ENCODE measurements around the gene ARPP19. TPM values are rescaled to one million over a fixed set of nuclear protein-coding genes. Genes with fewer than 3 reads are reported as not detected.
A peak's percentile ranks its signal among the peaks of the same experiment; 100 is the strongest.
"Not testable (repeated sequence)": the region's sequence is repeated elsewhere in the genome, so short reads cannot be mapped to it uniquely, and the experiment has no call there.

The ARPP19 gene
- total RNA-seq, 1 donor = 133 TPM

DNA sequence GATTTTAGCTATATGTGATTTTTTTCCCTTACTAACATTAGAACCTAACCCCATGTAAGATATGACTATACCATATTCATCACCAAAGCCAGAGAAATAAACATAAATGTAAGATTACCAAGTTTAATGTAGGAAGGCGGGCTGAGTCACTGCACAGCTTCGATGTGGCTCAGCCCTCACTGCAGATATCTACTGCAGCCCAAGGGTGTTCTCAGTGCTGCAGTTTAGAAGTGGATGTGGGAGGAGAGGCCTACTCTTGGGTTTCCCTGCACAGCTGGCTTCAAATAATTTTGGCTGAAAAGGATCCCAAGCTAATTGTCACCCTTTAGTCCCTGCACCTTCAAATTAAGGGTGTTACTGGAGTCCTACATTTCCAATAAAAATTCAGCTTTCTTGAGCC, 9.3 kb downstream of the ARPP19 start:
- no peak overlapping the region for H3K4me3 ChIP-seq (ENCODE audit: low read depth, low read length)
- TF ChIP-seq, protein P1, sequence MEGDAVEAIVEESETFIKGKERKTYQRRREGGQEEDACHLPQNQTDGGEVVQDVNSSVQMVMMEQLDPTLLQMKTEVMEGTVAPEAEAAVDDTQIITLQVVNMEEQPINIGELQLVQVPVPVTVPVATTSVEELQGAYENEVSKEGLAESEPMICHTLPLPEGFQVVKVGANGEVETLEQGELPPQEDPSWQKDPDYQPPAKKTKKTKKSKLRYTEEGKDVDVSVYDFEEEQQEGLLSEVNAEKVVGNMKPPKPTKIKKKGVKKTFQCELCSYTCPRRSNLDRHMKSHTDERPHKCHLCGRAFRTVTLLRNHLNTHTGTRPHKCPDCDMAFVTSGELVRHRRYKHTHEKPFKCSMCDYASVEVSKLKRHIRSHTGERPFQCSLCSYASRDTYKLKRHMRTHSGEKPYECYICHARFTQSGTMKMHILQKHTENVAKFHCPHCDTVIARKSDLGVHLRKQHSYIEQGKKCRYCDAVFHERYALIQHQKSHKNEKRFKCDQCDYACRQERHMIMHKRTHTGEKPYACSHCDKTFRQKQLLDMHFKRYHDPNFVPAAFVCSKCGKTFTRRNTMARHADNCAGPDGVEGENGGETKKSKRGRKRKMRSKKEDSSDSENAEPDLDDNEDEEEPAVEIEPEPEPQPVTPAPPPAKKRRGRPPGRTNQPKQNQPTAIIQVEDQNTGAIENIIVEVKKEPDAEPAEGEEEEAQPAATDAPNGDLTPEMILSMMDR (IDR thresholded peaks at IDR 0.05; ENCODE audit: insufficient read depth, low read depth, low read length) = no peak
- DNase-seq (ENCODE audit: low read depth) = peak; percentile 16

DNA sequence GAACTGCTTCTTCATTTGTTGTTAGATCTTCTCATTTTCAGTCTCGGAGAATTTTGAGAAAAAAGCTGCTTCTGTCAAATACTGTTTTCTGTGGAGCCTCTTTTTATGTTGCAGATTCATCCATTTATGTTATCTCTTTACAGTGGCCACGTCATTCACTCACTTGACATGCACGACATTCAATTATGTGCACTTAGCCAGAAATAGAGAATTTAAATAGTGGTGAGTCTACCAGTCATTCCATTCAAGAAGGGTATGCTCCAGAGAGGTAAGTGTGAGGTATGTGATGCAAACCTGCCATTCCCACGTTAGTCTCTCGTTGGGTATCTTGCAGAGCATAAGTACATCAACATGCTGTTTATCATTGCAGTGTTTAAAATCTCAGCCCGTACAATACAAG, 9.8 kb downstream of the ARPP19 start:
- TF ChIP-seq, protein P1 (IDR thresholded peaks at IDR 0.05; ENCODE audit: insufficient read depth, low read depth, low read length) = no peak
- DNase-seq (ENCODE audit: low read depth) = no peak
- no peak overlapping the region for H3K4me3 ChIP-seq (ENCODE audit: low read depth, low read length)

DNA sequence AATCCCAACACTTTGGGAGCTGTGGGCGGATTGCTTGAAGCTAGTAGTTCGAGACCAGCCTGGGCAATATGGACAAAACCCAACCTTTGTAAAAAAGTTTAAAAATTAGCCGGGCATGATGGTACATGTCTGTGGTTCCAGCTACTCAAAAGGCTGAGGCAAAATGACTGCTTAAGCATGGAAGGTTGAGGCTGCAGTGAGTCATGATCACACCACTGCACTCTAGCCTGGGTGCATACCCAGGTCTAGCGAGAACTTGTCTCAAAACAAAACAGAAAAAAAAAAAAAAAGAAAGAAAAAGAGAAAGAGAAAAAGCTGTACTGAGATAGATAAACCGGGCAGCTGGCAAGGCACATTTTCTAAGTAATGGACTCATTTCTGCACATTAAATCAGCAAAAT, 10.6 kb downstream of the ARPP19 start:
- no peak overlapping the region for H3K4me3 ChIP-seq (ENCODE audit: low read depth, low read length)
- TF ChIP-seq, protein P1 (IDR thresholded peaks at IDR 0.05; ENCODE audit: insufficient read depth, low read depth, low read length) = no peak
- peak; percentile 70 for DNase-seq (ENCODE audit: low read depth)

DNA sequence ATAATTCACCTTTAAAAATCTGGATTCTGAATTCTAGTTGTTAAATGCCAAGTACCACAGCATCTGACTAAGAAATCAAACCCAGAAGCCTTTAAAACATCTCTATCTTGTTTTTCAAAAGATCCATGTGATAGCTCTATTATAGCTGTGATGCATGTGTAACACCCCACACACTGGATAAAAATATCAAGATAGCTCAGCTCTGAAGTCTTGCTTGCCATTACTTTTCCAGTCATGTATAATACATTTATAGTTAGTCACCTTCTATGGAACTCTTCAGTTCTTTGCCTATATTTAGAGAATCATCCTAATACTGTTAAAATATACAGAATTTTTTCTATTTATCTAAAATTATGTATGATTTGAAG, 11.6 kb downstream of the ARPP19 start:
- H3K4me3 ChIP-seq (ENCODE audit: low read depth, low read length) = no peak overlapping the region
- DNase-seq (ENCODE audit: low read depth) = no peak
- TF ChIP-seq, protein P1 (IDR thresholded peaks at IDR 0.05; ENCODE audit: insufficient read depth, low read depth, low read length) = no peak

DNA sequence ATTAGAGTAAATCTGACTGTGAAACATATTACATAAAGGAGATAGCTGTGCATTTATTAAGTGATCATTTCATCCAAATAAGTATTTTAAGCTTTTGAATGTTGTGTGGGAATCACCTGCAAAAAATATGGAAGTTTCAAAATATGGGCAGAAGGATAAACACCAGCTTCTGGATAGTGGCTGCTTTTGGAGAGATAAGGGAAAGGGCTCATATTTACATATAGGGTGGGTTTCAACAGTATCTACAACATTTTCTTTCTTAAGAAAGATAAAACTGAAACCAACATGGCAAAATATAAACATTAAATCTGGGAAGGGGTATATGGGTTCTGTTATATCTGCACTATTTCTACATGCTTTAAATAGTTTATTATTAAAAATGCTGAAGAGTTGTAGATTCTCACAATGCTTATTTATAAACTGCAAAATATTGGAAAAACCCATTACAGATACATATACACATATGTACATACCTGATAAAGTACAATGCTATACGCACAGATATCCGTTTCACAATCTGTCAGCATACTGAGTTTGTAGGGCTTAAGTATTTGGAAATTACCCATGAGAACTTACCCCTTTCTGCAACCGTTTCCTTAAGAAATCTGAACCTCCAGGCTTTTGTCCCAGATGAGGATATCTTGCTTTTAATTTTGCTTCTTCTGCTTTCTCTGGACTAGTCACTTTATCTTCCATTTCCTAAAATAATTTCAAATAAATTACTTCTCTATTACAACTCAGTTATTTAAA, 12.1 kb downstream of the ARPP19 start:
- H3K4me3 ChIP-seq (ENCODE audit: low read depth, low read length) = no peak overlapping the region
- TF ChIP-seq, protein P1 (IDR thresholded peaks at IDR 0.05; ENCODE audit: insufficient read depth, low read depth, low read length) = no peak
- DNase-seq (ENCODE audit: low read depth) = peak; percentile 35

DNA sequence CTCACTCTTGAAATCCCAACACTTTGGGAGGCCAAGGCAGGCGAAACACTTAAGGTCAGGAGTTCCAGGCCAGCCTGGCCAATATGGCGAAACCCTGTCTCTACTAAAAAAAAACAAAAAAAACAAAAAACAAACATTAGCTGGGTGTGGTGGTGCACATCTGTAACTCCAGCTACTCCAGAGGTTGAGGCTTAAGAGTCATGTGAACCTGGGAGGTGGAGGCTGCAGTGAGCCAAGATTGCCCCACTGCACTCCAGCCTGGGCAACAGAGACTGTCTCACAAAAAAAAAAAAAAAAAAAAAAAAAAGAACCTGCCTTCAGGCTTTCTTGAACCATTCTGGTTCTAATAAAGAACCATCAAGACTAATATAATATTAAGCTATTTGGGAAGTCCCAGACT, 16.5 kb downstream of the ARPP19 start:
- TF ChIP-seq, protein P1 (IDR thresholded peaks at IDR 0.05; ENCODE audit: insufficient read depth, low read depth, low read length) = no peak
- H3K4me3 ChIP-seq (ENCODE audit: low read depth, low read length) = no peak overlapping the region
- no peak for DNase-seq (ENCODE audit: low read depth)

DNA sequence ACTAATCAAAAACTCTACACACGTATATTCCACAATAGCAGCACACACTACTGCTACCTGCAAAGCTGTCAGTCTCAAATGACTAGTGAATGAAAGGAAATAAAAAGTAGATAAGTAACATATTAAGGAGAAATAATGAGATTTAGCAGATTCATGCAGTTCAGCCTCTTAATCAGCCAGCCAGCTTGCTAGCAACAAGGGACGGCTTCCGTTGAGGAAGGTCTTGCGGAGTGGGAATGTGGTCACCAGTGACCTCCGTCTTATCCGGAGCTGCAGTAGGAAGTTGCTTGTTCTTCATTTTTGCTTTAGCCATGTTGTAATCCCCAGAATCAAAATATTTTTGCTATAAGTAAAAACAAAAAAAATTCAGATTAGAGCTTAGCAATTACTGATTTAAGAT, 17.1 kb downstream of the ARPP19 start:
- TF ChIP-seq, protein P1 (IDR thresholded peaks at IDR 0.05; ENCODE audit: insufficient read depth, low read depth, low read length) = no peak
- DNase-seq (ENCODE audit: low read depth) = no peak
- no peak overlapping the region for H3K4me3 ChIP-seq (ENCODE audit: low read depth, low read length)

DNA sequence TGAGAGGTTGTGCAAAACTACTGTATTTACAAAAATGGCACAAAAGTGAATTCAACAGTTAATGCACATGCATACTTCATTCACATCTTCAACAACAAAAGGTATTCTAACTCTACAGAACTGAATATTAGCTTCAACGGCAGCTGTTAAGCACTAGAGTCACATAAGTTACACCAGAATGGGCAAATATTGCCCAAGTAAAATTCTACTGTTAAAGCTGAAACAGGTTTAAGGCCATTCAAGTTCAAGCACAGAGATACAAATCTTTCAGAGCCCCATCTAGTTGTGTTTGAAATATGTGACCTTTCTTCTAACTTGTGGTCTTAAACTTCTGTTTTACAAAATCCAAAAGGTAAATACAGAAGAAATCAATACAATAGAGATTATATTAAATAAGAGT, 17.6 kb downstream of the ARPP19 start:
- not testable (repeated sequence) for DNase-seq (ENCODE audit: low read depth); H3K4me3 ChIP-seq (ENCODE audit: low read depth, low read length)

Data from fibroblast of villous mesenchyme (primary cell).